ENCODE results near the gene PFDN2. TPM values are rescaled to one million over a fixed set of nuclear protein-coding genes. Genes with fewer than 3 reads are reported as not detected.

The PFDN2 gene, protein sequence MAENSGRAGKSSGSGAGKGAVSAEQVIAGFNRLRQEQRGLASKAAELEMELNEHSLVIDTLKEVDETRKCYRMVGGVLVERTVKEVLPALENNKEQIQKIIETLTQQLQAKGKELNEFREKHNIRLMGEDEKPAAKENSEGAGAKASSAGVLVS
- total RNA-seq = 32.3 and 71.8 TPM in 2 replicates

DNA sequence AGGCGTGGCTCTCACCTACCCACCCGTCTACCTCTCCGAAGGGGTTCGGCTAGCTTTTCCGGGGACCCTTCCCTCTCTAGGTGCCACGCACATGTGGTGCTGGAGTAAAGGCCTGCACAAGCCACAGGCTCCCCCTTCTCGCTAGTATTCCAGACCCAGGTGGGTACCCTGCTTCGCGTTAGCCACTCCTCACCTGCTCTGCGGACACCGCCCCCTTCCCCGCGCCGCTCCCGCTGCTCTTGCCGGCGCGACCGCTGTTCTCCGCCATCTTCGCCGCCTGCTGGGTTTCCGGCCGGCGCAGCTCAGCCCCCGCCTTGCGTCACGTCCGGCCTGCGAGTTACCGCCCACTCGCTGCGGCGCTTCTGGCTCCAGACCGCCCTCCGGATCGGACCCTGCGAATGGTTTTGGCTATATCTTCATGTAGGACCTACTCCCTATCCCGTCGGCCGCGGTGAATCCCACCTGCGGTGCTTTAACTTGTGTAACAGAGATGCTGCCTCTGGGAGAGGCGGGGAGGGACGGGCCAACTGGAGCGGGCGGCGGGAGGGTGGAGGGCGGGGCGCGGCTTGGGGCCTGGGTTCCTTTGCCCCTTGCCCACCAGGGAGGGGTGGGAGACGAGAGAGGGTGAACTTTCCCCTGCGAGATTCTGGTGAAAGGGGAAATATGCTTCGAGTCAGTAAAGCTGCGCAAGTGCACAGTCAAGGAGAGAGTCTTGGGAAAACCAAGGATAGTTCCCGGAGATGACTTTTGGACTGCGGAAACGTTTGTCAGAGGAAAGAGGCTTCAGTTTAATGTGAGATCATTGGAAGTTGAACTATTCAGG is at the start of gene PFDN2, which contains the start of gene NIT1:
Gene PFDN2 (minus strand): TSS at position 279 of the 823 bp plus-strand sequence. CDS start 11 bp downstream, at position 268.
Gene NIT1 (plus strand): TSS at position 347 of the 823 bp plus-strand sequence. CDS start 72 bp downstream, at position 419.

DNA sequence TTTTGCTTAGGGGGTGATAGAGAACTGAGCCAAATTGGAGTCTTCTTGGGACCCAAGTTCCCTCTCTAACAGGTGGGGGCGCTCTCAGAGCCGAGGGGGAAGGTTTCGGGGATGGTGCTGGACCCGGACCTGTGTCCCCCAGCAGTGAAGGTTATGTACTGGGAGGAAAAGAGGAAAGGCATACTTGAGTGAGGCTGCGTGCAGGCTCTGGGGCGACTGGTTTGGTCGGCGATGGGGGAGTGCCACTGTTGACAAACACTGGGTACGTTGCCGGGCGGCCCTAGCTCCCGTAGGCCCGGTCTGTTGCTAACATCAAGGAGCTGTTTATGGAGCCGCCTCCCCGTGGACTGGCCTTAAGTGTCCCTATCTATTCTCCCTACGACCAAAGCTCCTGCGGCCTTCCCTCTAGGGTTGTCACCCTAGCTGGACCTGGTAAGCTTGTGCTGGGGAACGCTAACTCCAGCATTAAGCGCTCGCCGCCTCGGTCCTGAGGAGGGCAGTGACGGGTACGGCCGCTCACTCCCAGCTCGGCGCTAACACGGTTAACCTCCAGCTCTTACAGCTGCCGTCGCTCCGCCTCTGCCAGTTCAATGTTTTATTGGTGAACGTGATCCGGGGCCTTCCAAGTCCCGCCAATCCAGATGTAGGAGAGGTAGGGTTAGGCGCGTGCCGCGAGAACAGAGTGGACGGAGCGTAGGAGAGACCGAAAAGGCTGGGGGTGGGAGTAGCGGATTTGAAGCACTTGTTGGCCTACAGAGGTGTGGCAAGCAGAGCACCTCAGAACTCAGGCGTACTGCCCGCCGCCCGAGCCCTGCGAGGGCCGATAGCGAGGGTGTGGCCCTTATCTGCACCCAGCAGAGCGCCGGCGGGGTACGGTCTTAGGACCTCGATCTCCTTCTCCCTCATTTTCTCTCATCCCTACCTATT is 48.2 kb upstream of the PFDN2 start, which contains the start of gene PPOX:
Gene PPOX (plus strand): TSS at position 685 of the 927 bp plus-strand sequence. CDS start 422 bp downstream, outside the sequence.

DNA sequence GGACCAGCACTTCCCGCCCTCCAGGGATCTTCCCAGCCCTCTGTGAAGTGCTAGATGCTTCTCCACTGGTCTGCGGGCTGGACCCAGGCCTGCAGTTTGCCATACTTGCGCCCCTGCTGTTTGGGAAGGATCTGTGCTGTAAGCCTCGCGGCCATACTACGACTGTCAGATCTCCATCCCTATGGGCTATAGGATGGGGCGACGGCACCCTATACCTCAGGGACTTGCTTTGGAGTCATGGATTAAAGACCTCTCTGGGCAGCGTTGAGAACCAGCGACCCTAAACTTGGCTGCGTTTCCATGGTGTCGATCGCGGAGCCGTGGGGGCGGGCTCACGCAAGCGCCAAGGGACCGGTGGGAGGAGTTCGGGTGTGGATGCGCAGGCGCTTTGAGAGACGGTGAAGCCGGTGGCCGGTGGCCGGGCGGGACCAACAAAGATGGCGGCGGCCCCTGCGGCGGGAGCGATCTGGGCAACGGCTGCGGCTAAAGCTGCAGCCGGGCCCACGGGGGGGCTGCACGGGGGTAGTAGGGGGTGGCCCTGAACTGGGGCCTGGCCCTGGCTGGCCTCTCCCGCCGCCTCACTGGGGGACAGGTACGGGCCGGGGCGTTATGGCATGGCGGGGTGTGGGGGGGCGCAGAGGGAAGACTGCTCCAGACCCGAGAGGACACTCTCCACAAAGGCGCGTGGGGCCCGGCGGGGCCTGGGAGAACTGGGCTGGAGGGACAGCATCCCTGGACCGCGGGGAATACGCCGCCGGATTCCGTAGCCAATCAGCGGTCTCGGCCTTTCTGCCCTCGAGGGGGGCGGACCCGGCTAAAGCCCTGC is 41.5 kb upstream of the PFDN2 start, which contains the start of gene USP21:
Gene USP21 (plus strand): TSS at position 414 of the 826 bp plus-strand sequence. CDS start 1,141 bp downstream, outside the sequence.

DNA sequence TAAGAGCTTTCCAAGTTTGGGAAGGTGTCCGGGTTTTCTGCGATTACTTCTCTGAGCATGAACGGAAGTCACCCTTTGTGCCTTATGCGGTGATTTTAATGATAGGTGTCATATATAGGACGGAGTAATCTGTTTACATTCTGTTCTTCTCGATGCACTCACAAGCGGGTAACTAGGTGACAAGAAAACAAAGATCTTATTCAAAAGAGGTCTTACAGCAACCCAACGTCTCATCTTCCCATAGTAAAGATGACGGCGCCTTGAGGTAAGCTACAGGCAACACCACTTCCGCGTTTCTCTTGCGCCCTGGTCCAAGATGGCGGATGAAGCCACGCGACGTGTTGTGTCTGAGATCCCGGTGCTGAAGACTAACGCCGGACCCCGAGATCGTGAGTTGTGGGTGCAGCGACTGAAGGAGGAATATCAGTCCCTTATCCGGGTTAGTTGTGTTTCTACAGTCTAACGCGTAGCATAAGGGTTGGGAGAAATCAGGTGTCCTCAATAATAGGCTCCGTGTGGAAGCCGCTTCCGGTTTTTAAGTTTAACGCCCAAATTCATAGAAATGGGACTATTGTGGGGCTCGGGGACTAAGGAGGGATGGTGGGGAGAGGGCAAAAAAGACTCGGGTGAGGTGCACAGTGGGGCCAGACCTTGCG is 36.0 kb upstream of the PFDN2 start, which contains the start of gene UFC1:
Gene UFC1 (plus strand): TSS at position 297 of the 656 bp plus-strand sequence. CDS start 20 bp downstream, at position 317.

DNA sequence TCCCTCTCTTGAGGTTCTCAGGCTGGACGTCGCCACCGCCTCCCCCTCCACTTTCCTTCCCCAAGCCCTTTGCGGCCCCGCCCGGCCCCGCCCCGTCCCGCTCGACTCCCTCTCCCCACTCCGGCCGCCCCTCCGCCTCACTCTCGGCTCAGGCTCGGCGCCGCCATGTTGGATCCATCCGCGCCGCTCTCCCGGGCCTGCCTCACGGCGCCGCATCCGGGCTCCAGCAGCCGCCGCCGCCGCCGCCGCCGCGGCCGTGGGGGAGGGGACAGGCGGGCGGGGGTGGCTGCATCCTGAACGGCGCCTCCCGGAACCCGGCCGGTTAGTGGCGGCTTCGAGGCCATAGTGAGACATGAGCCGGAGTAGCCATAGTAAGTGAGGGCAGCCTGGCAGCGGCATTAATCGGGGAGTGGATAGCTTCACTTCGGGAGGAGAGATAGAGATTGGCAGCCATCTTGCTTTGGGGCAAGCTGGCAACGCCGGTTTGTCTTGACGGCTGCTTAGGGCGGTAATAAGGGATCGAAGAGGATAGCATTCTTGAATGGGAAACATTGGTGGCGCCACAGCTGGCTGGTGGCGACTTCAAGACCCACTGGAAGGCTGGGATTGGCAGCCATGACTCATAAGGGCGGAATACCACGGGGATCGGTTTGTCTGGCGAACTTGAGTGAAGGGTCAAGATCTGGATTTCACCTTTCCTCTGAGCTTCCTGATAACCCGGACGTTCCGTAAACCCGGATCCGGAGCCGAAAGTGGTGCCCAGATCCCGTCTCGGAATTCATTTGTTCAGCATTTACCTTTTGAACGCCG is 14.8 kb upstream of the PFDN2 start, which contains the start of gene DEDD:
Gene DEDD (minus strand): TSS at position 258 of the 810 bp plus-strand sequence. CDS start 8,205 bp downstream, outside the sequence.

DNA sequence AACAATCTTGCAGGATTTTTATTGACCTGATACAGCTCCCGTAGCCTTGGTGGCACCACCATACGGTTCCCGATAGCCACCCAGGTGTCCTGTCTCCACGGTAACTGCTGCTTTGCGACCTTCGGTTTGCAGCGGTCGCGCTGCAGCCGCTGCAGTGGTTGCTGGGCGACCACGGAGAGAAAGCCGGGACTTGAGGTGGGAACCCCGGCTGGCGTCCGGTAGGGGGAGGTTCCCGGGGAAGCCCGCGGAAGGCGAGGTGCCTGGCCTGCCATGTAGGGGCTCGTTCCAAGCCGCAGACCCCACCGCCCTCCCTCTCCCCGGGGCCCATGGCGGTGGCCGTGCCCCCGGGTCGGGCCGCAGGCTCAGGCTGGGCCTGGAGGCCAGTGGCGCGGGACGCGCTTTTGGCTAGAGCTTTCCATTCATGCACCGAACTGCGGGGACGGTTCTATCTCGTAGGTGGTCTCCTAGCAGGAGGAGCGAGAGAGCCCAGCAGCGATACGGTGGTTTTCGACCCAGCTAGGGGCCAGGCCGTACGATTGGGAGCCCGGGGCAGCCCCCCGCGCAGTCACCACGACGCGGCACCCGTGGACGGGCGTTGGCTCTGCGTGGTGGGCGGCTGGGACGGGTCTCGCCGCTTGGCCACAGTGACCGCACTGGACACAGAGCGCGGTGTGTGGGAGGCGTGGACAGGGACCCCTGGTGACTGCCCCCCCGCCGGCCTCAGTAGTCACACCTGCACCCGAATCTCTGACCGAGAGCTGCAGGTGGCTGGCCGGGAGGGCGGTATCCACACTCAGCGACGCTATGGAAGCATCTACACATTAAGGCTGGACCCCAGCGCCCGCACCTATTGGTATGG is 19.4 kb downstream of the PFDN2 start, which contains the start of gene KLHDC9:
Gene KLHDC9 (plus strand): TSS at position 152 of the 859 bp plus-strand sequence. CDS start 175 bp downstream, at position 327.

DNA sequence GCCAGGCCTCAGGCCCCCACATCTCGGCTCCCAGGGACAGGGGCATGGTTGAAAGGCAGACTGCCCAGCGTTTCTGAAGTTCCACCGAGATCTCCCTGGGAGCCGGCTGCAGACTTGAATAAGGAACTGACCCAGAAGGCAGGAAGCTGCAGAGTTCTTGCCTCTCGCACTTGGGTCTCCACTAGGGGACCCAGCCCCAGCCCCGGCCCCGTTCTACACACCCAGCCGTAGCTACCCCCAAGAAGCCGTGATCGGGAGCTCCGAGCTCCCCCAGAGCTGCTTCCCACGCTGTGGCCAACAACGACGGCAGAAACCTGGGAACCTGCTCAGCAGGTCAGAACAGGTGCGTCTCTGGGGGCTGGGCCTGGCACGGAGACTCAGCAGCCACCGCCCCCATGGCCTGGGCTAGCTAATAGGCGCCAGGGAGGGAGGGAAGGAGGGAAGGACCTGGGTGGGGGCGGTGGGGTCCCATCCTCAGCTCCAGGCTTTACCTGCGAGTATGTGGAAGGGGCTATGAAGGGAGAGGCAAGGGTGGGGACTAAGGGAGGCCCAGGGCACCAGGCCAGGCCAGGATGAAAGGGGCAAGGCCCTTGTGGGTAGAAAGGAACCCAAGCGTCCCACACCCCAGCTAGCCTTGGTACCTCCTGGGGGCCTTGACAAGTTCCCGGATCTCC is 28.4 kb downstream of the PFDN2 start, which contains the start of gene NECTIN4:
Gene NECTIN4 (minus strand): TSS at position 308 of the 674 bp plus-strand sequence. CDS start 262 bp downstream, at position 46.

DNA sequence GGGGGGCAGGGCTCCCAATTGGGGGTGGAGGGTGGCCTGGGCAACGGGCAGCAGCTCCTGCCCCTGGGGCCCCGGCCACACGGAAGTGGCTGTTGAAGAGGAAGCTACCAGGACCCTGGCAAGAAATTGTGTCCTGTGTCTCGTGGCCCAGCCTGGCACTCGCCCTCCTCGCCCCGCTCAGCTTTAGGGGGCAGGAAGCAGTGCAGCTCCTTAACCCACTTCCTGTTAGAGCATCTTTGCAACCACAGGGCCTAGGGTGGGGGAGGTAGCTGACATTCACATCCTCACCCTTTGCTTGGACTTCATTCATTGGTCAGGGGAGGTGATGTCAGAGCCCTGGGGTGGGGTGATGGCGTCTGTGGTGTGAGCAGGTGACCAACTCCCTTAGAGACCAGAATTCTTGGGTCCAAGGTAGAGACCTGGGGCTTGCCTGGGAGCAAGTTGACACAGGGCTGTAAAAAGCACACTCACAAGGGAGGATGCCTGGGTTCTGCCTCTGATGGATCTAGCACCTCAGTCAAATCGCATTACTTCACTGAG is 48.0 kb downstream of the PFDN2 start, which contains the start of gene ARHGAP30:
Gene ARHGAP30 (minus strand): TSS at position 161 of the 540 bp plus-strand sequence. CDS start 267 bp downstream, outside the sequence.

Other genes with a start within 250 kb of the PFDN2 start
- not detected in 2 replicates for gene ITLN1, start 232.9 kb downstream of the PFDN2 start, total RNA-seq
- gene ITLN2, start 163.2 kb downstream of the PFDN2 start, total RNA-seq = not detected in 2 replicates
- 7.0 and 19.7 TPM in 2 replicates for gene F11R, start 96.9 kb downstream of the PFDN2 start, total RNA-seq
- 14.4 and 14.6 TPM in 2 replicates for gene TSTD1, start 79.1 kb downstream of the PFDN2 start, total RNA-seq
- 26.8 and 27.8 TPM in 2 replicates for gene USF1, start 72.1 kb downstream of the PFDN2 start, total RNA-seq
- not detected in 2 replicates for gene ARHGAP30, start 48.1 kb downstream of the PFDN2 start, total RNA-seq
- gene NECTIN4, start 28.5 kb downstream of the PFDN2 start, total RNA-seq = 0.65 and 0.72 TPM in 2 replicates
- gene KLHDC9, start 19.7 kb downstream of the PFDN2 start, total RNA-seq = 0.96 and 1.0 TPM in 2 replicates
- 35.5 and 44.5 TPM in 2 replicates for gene NIT1, start 68 bp upstream of the PFDN2 start, total RNA-seq
- 22.4 and 25.6 TPM in 2 replicates for gene DEDD, start 14.6 kb upstream of the PFDN2 start, total RNA-seq
- 52.1 and 70.3 TPM in 2 replicates for gene UFC1, start 35.9 kb upstream of the PFDN2 start, total RNA-seq
- gene USP21, start 41.5 kb upstream of the PFDN2 start, total RNA-seq = 12.3 and 24.3 TPM in 2 replicates
- gene PPOX, start 48.4 kb upstream of the PFDN2 start, total RNA-seq = 10.9 and 12.7 TPM in 2 replicates
- gene B4GALT3, start 59.5 kb upstream of the PFDN2 start, total RNA-seq = 30.5 and 33.3 TPM in 2 replicates
- gene ADAMTS4, start 81.0 kb upstream of the PFDN2 start, total RNA-seq = 7.4 and 11.0 TPM in 2 replicates
- gene NDUFS2, start 84.3 kb upstream of the PFDN2 start, total RNA-seq = 109 and 222 TPM in 2 replicates
- 0.26 and 6.1 TPM in 2 replicates for gene FCER1G, start 97.3 kb upstream of the PFDN2 start, total RNA-seq
- not detected in 2 replicates for gene APOA2, start 105.6 kb upstream of the PFDN2 start, total RNA-seq
- gene TOMM40L, start 108.0 kb upstream of the PFDN2 start, total RNA-seq = 12.1 and 12.7 TPM in 2 replicates
- not detected in 2 replicates for gene NR1I3, start 120.2 kb upstream of the PFDN2 start, total RNA-seq
- gene PCP4L1, start 140.7 kb upstream of the PFDN2 start, total RNA-seq = not detected in 2 replicates
- 1.4 and 2.1 TPM in 2 replicates for gene MPZ, start 191.9 kb upstream of the PFDN2 start, total RNA-seq
- gene SDHC, start 196.3 kb upstream of the PFDN2 start, total RNA-seq = 27.5 and 52.1 TPM in 2 replicates
- gene CFAP126, start 249.8 kb upstream of the PFDN2 start, total RNA-seq = not detected in 2 replicates

Measured in epithelial cell of alveolus of lung (primary cell).